Myocyte (in vitro differentiated cells): ENCODE data around the gene CHID1. TPM values are rescaled to one million over a fixed set of nuclear protein-coding genes. Genes with fewer than 3 reads are reported as not detected.
A peak's percentile ranks its signal among the peaks of the same experiment; 100 is the strongest.

Source experiments
- DNase-seq: peaks from one replicate; pipeline ENCODE4 v3.0.0-alpha.2; 2012; ENCODE audit warnings: low read depth
- polyA plus RNA-seq: library from polyadenylated mRNA; unstranded; fragments of >200 nt; gene quantifications from one replicate; pipeline ENCODE4 v1.2.1, GENCODE V29; 2012; ENCODE audit warnings: missing spikeins
- total RNA-seq: library from RNA; depleted of rRNA; stranded (reverse); fragments of >200 nt; gene quantifications from 2 replicates; pipeline ENCODE4 v1.2.3, GENCODE V29; 2014

The CHID1 gene
- 50.7 and 57.6 TPM in 2 replicates for total RNA-seq
- 154 TPM for polyA plus RNA-seq

GRCh38 chr11:910589-911030, at the start of gene CHID1:
CHID1 (minus strand) TSS chr11:910810; CDS start chr11:904816, 5,994 bp downstream.
- peak; percentile 85 for DNase-seq

GRCh38 chr11:959608-960007, 49.0 kb upstream of the CHID1 start:
- DNase-seq, result no peak

GRCh38 chr11:959027-959426, 48.4 kb upstream of the CHID1 start:
- DNase-seq, result no peak

- DNase-seq, result no peak
Measured at GRCh38 chr11:958101-958500, 47.5 kb upstream of the CHID1 start.

- DNase-seq, result no peak
Measured at GRCh38 chr11:957212-957920, 46.8 kb upstream of the CHID1 start.

GRCh38 chr11:955154-956063, 44.8 kb upstream of the CHID1 start:
- DNase-seq, result peak; percentile 83

GRCh38 chr11:954392-955153, 44.0 kb upstream of the CHID1 start:
- no peak for DNase-seq

- no peak for DNase-seq
Measured at GRCh38 chr11:953512-953911, 42.9 kb upstream of the CHID1 start.

- no peak for DNase-seq
Measured at GRCh38 chr11:952406-953385, 42.1 kb upstream of the CHID1 start.

GRCh38 chr11:951507-951906, 40.9 kb upstream of the CHID1 start:
- DNase-seq, result no peak

GRCh38 chr11:947744-948143, 37.1 kb upstream of the CHID1 start:
- no peak for DNase-seq

- peak; percentile 40 for DNase-seq
Measured at GRCh38 chr11:945986-946385, 35.4 kb upstream of the CHID1 start.

- no peak for DNase-seq
Measured at GRCh38 chr11:944711-945470, 34.3 kb upstream of the CHID1 start.

- DNase-seq, result peak; percentile 23
Measured at GRCh38 chr11:942823-943222, 32.2 kb upstream of the CHID1 start.

- no peak for DNase-seq
Measured at GRCh38 chr11:940496-941135, 30.0 kb upstream of the CHID1 start.

GRCh38 chr11:937841-938261, 27.2 kb upstream of the CHID1 start:
- DNase-seq, result no peak

- no peak for DNase-seq
Measured at GRCh38 chr11:936199-936598, 25.6 kb upstream of the CHID1 start.

GRCh38 chr11:934527-934926, 23.9 kb upstream of the CHID1 start:
- DNase-seq, result no peak

- DNase-seq, result no peak
Measured at GRCh38 chr11:933936-934335, 23.3 kb upstream of the CHID1 start.
